ENCODE data around the gene GCFC2.

The GCFC2 gene

GRCh38 chr2:75643980-75644379 is 66.7 kb downstream of the GCFC2 start:
- Histone ChIP-seq H3K9me3 (ENCODE audit: control insufficient read depth, low read length) (no peaks in the 10 kb centered on the region), H3K27me3 (ENCODE audit: control insufficient read depth, insufficient read depth, low read length) (no peaks in the 10 kb centered on the region), H3K4me1 (ENCODE audit: control insufficient read depth, insufficient read depth, low read length) (no peaks in the 10 kb centered on the region), H3K36me3 (ENCODE audit: control insufficient read depth, insufficient read depth, low read length) (no peaks in the 10 kb centered on the region), H3K4me3 (ENCODE audit: low read length) (no peak overlapping the region), H3K9ac (ENCODE audit: low read length) (no peak overlapping the region)

GRCh38 chr2:75641587-75641986 is 69.1 kb downstream of the GCFC2 start:
- Histone ChIP-seq H3K4me1 (ENCODE audit: control insufficient read depth, insufficient read depth, low read length) (no peaks in the 10 kb centered on the region), H3K9me3 (ENCODE audit: control insufficient read depth, low read length) (no peaks in the 10 kb centered on the region), H3K4me3 (ENCODE audit: low read length) (no peak overlapping the region), H3K9ac (ENCODE audit: low read length) (no peak overlapping the region), H3K27me3 (ENCODE audit: control insufficient read depth, insufficient read depth, low read length) (peaks cover 7% of the 10 kb centered on the region), H3K36me3 (ENCODE audit: control insufficient read depth, insufficient read depth, low read length) (no peaks in the 10 kb centered on the region)

- Histone ChIP-seq H3K4me3 (ENCODE audit: low read length) (no peak overlapping the region), H3K9ac (ENCODE audit: low read length) (no peak overlapping the region), H3K4me1 (ENCODE audit: control insufficient read depth, insufficient read depth, low read length) (no peaks in the 10 kb centered on the region)
Measured at GRCh38 chr2:75640621-75641121, 70.0 kb downstream of the GCFC2 start.

GRCh38 chr2:75637568-75637967 is 73.1 kb downstream of the GCFC2 start:
- Histone ChIP-seq H3K4me1 (ENCODE audit: control insufficient read depth, insufficient read depth, low read length) (no peaks in the 10 kb centered on the region), H3K9ac (ENCODE audit: low read length) (no peak overlapping the region), H3K27me3 (ENCODE audit: control insufficient read depth, insufficient read depth, low read length) (peaks cover 7% of the 10 kb centered on the region), H3K9me3 (ENCODE audit: control insufficient read depth, low read length) (no peaks in the 10 kb centered on the region), H3K4me3 (ENCODE audit: low read length) (no peak overlapping the region), H3K36me3 (ENCODE audit: control insufficient read depth, insufficient read depth, low read length) (no peaks in the 10 kb centered on the region)

More at GRCh38 chr2:75640621-75641121, 70.0 kb downstream of the GCFC2 start:
- H3K36me3 ChIP-seq (ENCODE audit: control insufficient read depth, insufficient read depth, low read length) = no peaks in the 10 kb centered on the region
- no peaks in the 10 kb centered on the region for H3K9me3 ChIP-seq (ENCODE audit: control insufficient read depth, low read length)
- peaks cover 7% of the 10 kb centered on the region for H3K27me3 ChIP-seq (ENCODE audit: control insufficient read depth, insufficient read depth, low read length)

GRCh38 chr2:75634945-75635344 is 75.8 kb downstream of the GCFC2 start:
- no peak overlapping the region for H3K4me3 ChIP-seq (ENCODE audit: low read length)
- no peak overlapping the region for H3K9ac ChIP-seq (ENCODE audit: low read length)
- H3K9me3 ChIP-seq (ENCODE audit: control insufficient read depth, low read length) = no peaks in the 10 kb centered on the region
- H3K36me3 ChIP-seq (ENCODE audit: control insufficient read depth, insufficient read depth, low read length) = no peaks in the 10 kb centered on the region
- H3K4me1 ChIP-seq (ENCODE audit: control insufficient read depth, insufficient read depth, low read length) = no peaks in the 10 kb centered on the region
- H3K27me3 ChIP-seq (ENCODE audit: control insufficient read depth, insufficient read depth, low read length) = peaks cover 7% of the 10 kb centered on the region

GRCh38 chr2:75633620-75634019 is 77.1 kb downstream of the GCFC2 start:
- Histone ChIP-seq H3K27me3 (ENCODE audit: control insufficient read depth, insufficient read depth, low read length) (peaks cover 7% of the 10 kb centered on the region), H3K36me3 (ENCODE audit: control insufficient read depth, insufficient read depth, low read length) (no peaks in the 10 kb centered on the region)

GRCh38 chr2:75632813-75633212 is 77.9 kb downstream of the GCFC2 start:
- H3K9me3 ChIP-seq (ENCODE audit: control insufficient read depth, low read length) = no peaks in the 10 kb centered on the region
- no peaks in the 10 kb centered on the region for H3K36me3 ChIP-seq (ENCODE audit: control insufficient read depth, insufficient read depth, low read length)
- no peak overlapping the region for H3K4me3 ChIP-seq (ENCODE audit: low read length)
- no peak overlapping the region for H3K9ac ChIP-seq (ENCODE audit: low read length)
- peaks cover 4% of the 10 kb centered on the region for H3K27me3 ChIP-seq (ENCODE audit: control insufficient read depth, insufficient read depth, low read length)
- no peaks in the 10 kb centered on the region for H3K4me1 ChIP-seq (ENCODE audit: control insufficient read depth, insufficient read depth, low read length)

More at GRCh38 chr2:75633620-75634019, 77.1 kb downstream of the GCFC2 start:
- Histone ChIP-seq H3K9ac (ENCODE audit: low read length) (no peak overlapping the region), H3K9me3 (ENCODE audit: control insufficient read depth, low read length) (no peaks in the 10 kb centered on the region), H3K4me3 (ENCODE audit: low read length) (no peak overlapping the region), H3K4me1 (ENCODE audit: control insufficient read depth, insufficient read depth, low read length) (no peaks in the 10 kb centered on the region)

GRCh38 chr2:75632091-75632701 is 78.5 kb downstream of the GCFC2 start:
- no peaks in the 10 kb centered on the region for H3K36me3 ChIP-seq (ENCODE audit: control insufficient read depth, insufficient read depth, low read length)
- H3K27me3 ChIP-seq (ENCODE audit: control insufficient read depth, insufficient read depth, low read length) = no peaks in the 10 kb centered on the region
- H3K9me3 ChIP-seq (ENCODE audit: control insufficient read depth, low read length) = no peaks in the 10 kb centered on the region
- no peak overlapping the region for H3K9ac ChIP-seq (ENCODE audit: low read length)
- H3K4me3 ChIP-seq (ENCODE audit: low read length) = no peak overlapping the region
- H3K4me1 ChIP-seq (ENCODE audit: control insufficient read depth, insufficient read depth, low read length) = no peaks in the 10 kb centered on the region

GRCh38 chr2:75627902-75628504 is 82.7 kb downstream of the GCFC2 start:
- Histone ChIP-seq H3K4me1 (ENCODE audit: control insufficient read depth, insufficient read depth, low read length) (no peaks in the 10 kb centered on the region), H3K9ac (ENCODE audit: low read length) (no peak overlapping the region), H3K9me3 (ENCODE audit: control insufficient read depth, low read length) (no peaks in the 10 kb centered on the region), H3K27me3 (ENCODE audit: control insufficient read depth, insufficient read depth, low read length) (no peaks in the 10 kb centered on the region), H3K4me3 (ENCODE audit: low read length) (no peak overlapping the region), H3K36me3 (ENCODE audit: control insufficient read depth, insufficient read depth, low read length) (no peaks in the 10 kb centered on the region)

GRCh38 chr2:75622929-75623328 is 87.8 kb downstream of the GCFC2 start:
- H3K4me1 ChIP-seq (ENCODE audit: control insufficient read depth, insufficient read depth, low read length) = no peaks in the 10 kb centered on the region
- H3K9me3 ChIP-seq (ENCODE audit: control insufficient read depth, low read length) = no peaks in the 10 kb centered on the region
- H3K36me3 ChIP-seq (ENCODE audit: control insufficient read depth, insufficient read depth, low read length) = no peaks in the 10 kb centered on the region
- H3K9ac ChIP-seq (ENCODE audit: low read length) = no peak overlapping the region
- no peak overlapping the region for H3K4me3 ChIP-seq (ENCODE audit: low read length)
- no peaks in the 10 kb centered on the region for H3K27me3 ChIP-seq (ENCODE audit: control insufficient read depth, insufficient read depth, low read length)

GRCh38 chr2:75622500-75622899 is 88.2 kb downstream of the GCFC2 start:
- Histone ChIP-seq H3K9me3 (ENCODE audit: control insufficient read depth, low read length) (no peaks in the 10 kb centered on the region), H3K36me3 (ENCODE audit: control insufficient read depth, insufficient read depth, low read length) (no peaks in the 10 kb centered on the region), H3K4me3 (ENCODE audit: low read length) (no peak overlapping the region), H3K27me3 (ENCODE audit: control insufficient read depth, insufficient read depth, low read length) (no peaks in the 10 kb centered on the region), H3K9ac (ENCODE audit: low read length) (no peak overlapping the region), H3K4me1 (ENCODE audit: control insufficient read depth, insufficient read depth, low read length) (no peaks in the 10 kb centered on the region)

- Histone ChIP-seq H3K9me3 (ENCODE audit: control insufficient read depth, low read length) (no peaks in the 10 kb centered on the region), H3K36me3 (ENCODE audit: control insufficient read depth, insufficient read depth, low read length) (no peaks in the 10 kb centered on the region), H3K4me1 (ENCODE audit: control insufficient read depth, insufficient read depth, low read length) (no peaks in the 10 kb centered on the region), H3K9ac (ENCODE audit: low read length) (no peak overlapping the region), H3K4me3 (ENCODE audit: low read length) (no peak overlapping the region), H3K27me3 (ENCODE audit: control insufficient read depth, insufficient read depth, low read length) (no peaks in the 10 kb centered on the region)
Measured at GRCh38 chr2:75621228-75621627, 89.5 kb downstream of the GCFC2 start.
